Common myeloid progenitor, CD34-positive (primary cell): ENCODE results near the gene TXLNG. TPM values are rescaled to one million over a fixed set of nuclear protein-coding genes. Genes with fewer than 3 reads are reported as not detected.
A peak's percentile ranks its signal among the peaks of the same experiment; 100 is the strongest.

Experiments
- CTCF ChIA-PET: fragments of 350-600 bp; sonication (Branson Sonifier 250); formaldehyde crosslinking; loops from one replicate; lab custom pipeline; 2021; ENCODE audit warnings: antibody characterized with exemption; lab: Charles Lee
- POLR2A ChIA-PET: fragments of 350-600 bp; sonication (Branson Sonifier 250); formaldehyde crosslinking; loops from one replicate; lab custom pipeline; 2021; ENCODE audit warnings: antibody characterized with exemption; lab: Charles Lee
- DNase-seq, 3 donors: peaks; one replicate each; pipeline versions ENCODE4 v3.0.0 to v3.0.0-alpha.2; 2013
- H3K27ac ChIP-seq, 2 experiments: 1 replicate in 1 of 2; 2 replicates in 1 of 2; pipeline ENCODE4 v1.7.0; 2013; ENCODE audit warnings: inconsistent platforms in 2 of 2, low read length in 2 of 2, mild to moderate bottlenecking in 2 of 2, low read depth in 1 of 2, moderate library complexity in 1 of 2; ENCODE audit not compliant: severe bottlenecking in 2 of 2, insufficient read depth in 1 of 2, poor library complexity in 1 of 2
- H3K27me3 ChIP-seq, 5 experiments: replicated peaks in 2 of 5; 1 replicate in 3 of 5; 2 replicates in 2 of 5; pipeline versions ENCODE4 v1.6.1 to v1.7.0; 2013; ENCODE audit warnings: low read length in 4 of 5, mild to moderate bottlenecking in 2 of 5, moderate library complexity in 2 of 5, inconsistent platforms in 1 of 5; ENCODE audit not compliant: insufficient read depth in 5 of 5, control insufficient read depth in 4 of 5
- H3K36me3 ChIP-seq, 4 experiments: 1 replicate in 2 of 4; 2 replicates in 2 of 4; pipeline versions ENCODE4 v1.6.1 to v1.7.0; 2013; ENCODE audit warnings: low read length in 3 of 4, control low read depth in 1 of 4, mild to moderate bottlenecking in 1 of 4; ENCODE audit not compliant: control insufficient read depth in 4 of 4, insufficient read depth in 4 of 4
- H3K4me1 ChIP-seq, 4 experiments: 1 replicate in 3 of 4; 2 replicates in 1 of 4; pipeline versions ENCODE4 v1.6.1 to v1.7.1; 2013; ENCODE audit warnings: low read length in 3 of 4, mild to moderate bottlenecking in 3 of 4, control low read depth in 1 of 4, inconsistent platforms in 1 of 4, moderate library complexity in 1 of 4; ENCODE audit not compliant: control insufficient read depth in 4 of 4, insufficient read depth in 4 of 4; ENCODE audit errors: control extremely low read depth in 1 of 4
- H3K4me3 ChIP-seq, 7 experiments: 1 replicate in 4 of 7; 2 replicates in 3 of 7; pipeline versions ENCODE4 v1.5.1 to v1.7.0; 2013; ENCODE audit warnings: mild to moderate bottlenecking in 7 of 7, low read length in 6 of 7, moderate library complexity in 6 of 7, inconsistent platforms in 2 of 7, low read depth in 2 of 7, control low read depth in 1 of 7; ENCODE audit not compliant: insufficient read depth in 4 of 7, control insufficient read depth in 1 of 7; ENCODE audit errors: extremely low read depth in 1 of 7
- H3K9me3 ChIP-seq, 5 experiments: 1 replicate in 4 of 5; 2 replicates in 1 of 5; pipeline versions ENCODE4 v1.6.1 to v1.7.1; 2013; ENCODE audit warnings: low read length in 4 of 5, mild to moderate bottlenecking in 2 of 5, inconsistent platforms in 1 of 5, low read depth in 1 of 5, moderate library complexity in 1 of 5; ENCODE audit not compliant: control insufficient read depth in 4 of 5, insufficient read depth in 2 of 5; ENCODE audit errors: control extremely low read depth in 1 of 5
- WGBS: methylation state at CpG from one replicate; pipeline ENCODE4 v1.1.5; 2013; ENCODE audit not compliant: insufficient coverage; 5-methylcytosine and 5-hydroxymethylcytosine counted together
- polyA plus RNA-seq: library from polyadenylated mRNA; unstranded; fragments of 120-200 nt; gene quantifications from one replicate; pipeline ENCODE4 v1.2.1, GENCODE V29; 2013

Gene TXLNG
- 16.0 TPM for polyA plus RNA-seq

DNA sequence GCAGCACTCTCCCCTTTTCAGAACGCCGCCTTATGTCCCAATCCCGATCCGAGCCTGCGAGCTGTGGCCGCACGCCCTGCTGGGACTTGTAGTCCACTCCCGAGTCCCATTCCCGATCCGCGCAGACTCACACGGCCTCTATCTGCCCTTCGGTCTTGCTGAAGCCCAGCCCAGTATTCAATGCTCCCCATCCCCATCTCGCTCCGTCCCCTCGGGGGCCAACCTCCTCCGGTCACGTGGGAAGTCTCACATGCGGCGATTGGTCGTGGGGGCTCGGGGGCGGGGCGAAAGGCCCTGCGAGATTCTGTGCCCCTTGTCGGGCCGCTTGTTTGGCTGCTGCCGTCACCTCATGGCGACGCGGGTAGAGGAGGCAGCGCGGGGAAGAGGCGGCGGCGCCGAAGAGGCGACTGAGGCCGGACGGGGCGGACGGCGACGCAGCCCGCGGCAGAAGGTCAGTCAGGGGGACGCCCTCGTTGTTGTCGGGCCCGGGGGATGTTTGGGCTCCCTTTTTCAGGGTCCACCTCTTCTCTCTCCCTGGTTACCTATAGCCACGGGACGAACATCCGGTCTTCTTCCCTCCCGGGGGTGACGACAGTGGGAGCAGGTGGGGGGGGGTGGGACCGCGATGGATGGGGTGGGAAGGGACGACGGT lies at the start of gene TXLNG:
Gene TXLNG (plus strand): TSS at position 328 of the 652 bp plus-strand sequence. CDS start 22 bp downstream, at position 350.
- peaks cover 0 to 19% (median 0%) of the 10 kb centered on the region in 5 experiments for H3K27me3 ChIP-seq
- H3K36me3 ChIP-seq: peaks cover 0 to 6% (median 1%) of the 10 kb centered on the region in 4 experiments
- DNase-seq: peak; percentile 97 to 100 (median 100)
- 0% methylated on average over 46 of the region's 59 CpGs for WGBS
- ChIA-PET CTCF (no interaction called here), POLR2A (interaction anchor here (0.6 to 1.0 kb wide), 3 partner anchors 23 to 958 kb away, joined by 3 to 4 read pairs (median 3); no protein-coding TSS in a partner anchor)
- peaks cover 0 to 19% (median 9%) of the 10 kb centered on the region in 4 experiments for H3K4me1 ChIP-seq
- no peaks in the 10 kb centered on the region for H3K9me3 ChIP-seq
- peak within 1 kb of the TSS; percentile 61 to 70 for H3K27ac ChIP-seq
- H3K4me3 ChIP-seq: peak within 1 kb of the TSS; percentile 55 to 94 (median 87)

GRCh38 chrX:16737024-16737423 lies 49.2 kb upstream of the TXLNG start:
- 88% methylated on average over 3 of the region's 5 CpGs for WGBS
- no peaks in the 10 kb centered on the region for H3K4me1 ChIP-seq
- POLR2A ChIA-PET: no interaction called here
- no peak overlapping the region for H3K27ac ChIP-seq
- no peaks in the 10 kb centered on the region for H3K9me3 ChIP-seq
- CTCF ChIA-PET: no interaction called here
- H3K4me3 ChIP-seq: no peak overlapping the region
- no peak for DNase-seq
- peaks cover 0 to 8% (median 0%) of the 10 kb centered on the region in 5 experiments for H3K27me3 ChIP-seq
- peaks cover 0 to 21% (median 3%) of the 10 kb centered on the region in 4 experiments for H3K36me3 ChIP-seq

- no peak for DNase-seq
- POLR2A ChIA-PET: no interaction called here
These were observed 46.7 kb upstream of the TXLNG start for GRCh38 chrX:16739574-16739973.

GRCh38 chrX:16743604-16744325 lies 42.5 kb upstream of the TXLNG start:
- Histone ChIP-seq H3K27ac (no peak overlapping the region), H3K4me1 (no peaks in the 10 kb centered on the region), H3K36me3 (peaks cover 4 to 30% (median 15%) of the 10 kb centered on the region in 4 experiments), H3K9me3 (no peaks in the 10 kb centered on the region), H3K27me3 (peaks cover 0 to 16% (median 0%) of the 10 kb centered on the region in 5 experiments), H3K4me3 (no peak overlapping the region)
- 95% methylated on average over 11 of the region's 12 CpGs for WGBS
- POLR2A ChIA-PET: no interaction called here
- DNase-seq: no peak
- CTCF ChIA-PET: interaction anchor here (1.3 to 1.7 kb wide), 2 partner anchors 13 to 16 kb away, joined by 4 read pairs; no protein-coding TSS in a partner anchor

More at GRCh38 chrX:16739574-16739973, 46.7 kb upstream of the TXLNG start:
- Histone ChIP-seq H3K9me3 (no peaks in the 10 kb centered on the region), H3K36me3 (peaks cover 4 to 30% (median 10%) of the 10 kb centered on the region in 4 experiments), H3K4me3 (no peak overlapping the region), H3K27ac (no peak overlapping the region), H3K27me3 (peaks cover 0 to 10% (median 0%) of the 10 kb centered on the region in 5 experiments), H3K4me1 (no peaks in the 10 kb centered on the region)
- WGBS: 78% methylated on average over 5 of the region's 6 CpGs
- CTCF ChIA-PET: no interaction called here

DNA sequence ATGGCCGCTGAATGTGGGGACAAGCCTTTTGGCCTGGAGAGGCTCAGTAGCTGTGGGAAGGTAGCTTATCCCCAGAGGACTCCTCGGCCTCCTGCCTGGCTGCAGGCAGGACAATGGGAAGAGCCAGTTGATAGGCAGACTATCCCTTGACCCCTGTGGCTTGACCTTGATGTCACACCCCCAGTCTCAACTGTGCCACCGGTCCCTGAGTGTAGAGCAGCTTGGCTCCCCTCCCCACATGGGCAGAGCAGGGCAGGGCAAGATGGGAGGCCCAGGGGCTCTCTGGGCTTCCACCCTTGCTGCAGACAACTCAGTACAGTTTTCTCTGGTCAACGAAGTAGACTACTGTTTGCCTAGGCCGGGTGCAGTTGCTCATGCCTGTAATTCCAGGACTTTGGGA lies 41.2 kb upstream of the TXLNG start:
- 98% methylated on average over 5 of the region's 5 CpGs for WGBS
- CTCF ChIA-PET: interaction anchor here (0.5 to 1.7 kb wide), 3 partner anchors 14 to 44 kb away, joined by 4 read pairs; no protein-coding TSS in a partner anchor
- H3K36me3 ChIP-seq: peaks cover 4 to 35% (median 15%) of the 10 kb centered on the region in 4 experiments
- no peaks in the 10 kb centered on the region for H3K4me1 ChIP-seq
- H3K4me3 ChIP-seq: no peak overlapping the region
- peaks cover 0 to 11% (median 0%) of the 10 kb centered on the region in 5 experiments for H3K27me3 ChIP-seq
- no peaks in the 10 kb centered on the region for H3K9me3 ChIP-seq
- no peak overlapping the region for H3K27ac ChIP-seq
- no peak for DNase-seq
- POLR2A ChIA-PET: no interaction called here

DNA sequence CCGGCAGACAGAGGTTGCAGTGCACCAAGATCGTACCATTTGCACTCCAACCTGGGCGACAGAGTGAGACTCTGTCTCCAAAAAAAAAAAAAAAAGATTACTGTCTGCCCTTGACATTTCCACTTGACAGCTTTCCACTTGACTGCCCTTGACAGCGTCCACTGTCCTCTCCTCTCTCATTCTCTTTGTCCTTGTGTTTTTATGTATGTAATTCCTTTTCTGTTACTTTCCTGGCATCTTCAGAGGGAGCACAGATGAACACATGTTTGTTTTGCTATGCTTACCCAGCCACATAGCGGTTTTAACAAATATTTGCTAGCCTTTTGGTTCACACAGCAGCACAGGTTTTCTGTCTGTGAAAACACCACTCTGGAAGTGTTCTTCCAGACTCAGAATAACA lies 40.6 kb upstream of the TXLNG start:
- H3K27ac ChIP-seq: no peak overlapping the region
- no peak for DNase-seq
- no peaks in the 10 kb centered on the region for H3K9me3 ChIP-seq
- no peaks in the 10 kb centered on the region for H3K4me1 ChIP-seq
- ChIA-PET CTCF (interaction anchor here (0.5 to 1.7 kb wide), 2 partner anchors 14 to 43 kb away, joined by 4 read pairs; no protein-coding TSS in a partner anchor), POLR2A (no interaction called here)
- WGBS: 96% methylated on average over 3 of the region's 5 CpGs
- H3K27me3 ChIP-seq: peaks cover 0 to 17% (median 0%) of the 10 kb centered on the region in 5 experiments
- H3K36me3 ChIP-seq: peaks cover 7 to 39% (median 15%) of the 10 kb centered on the region in 4 experiments
- H3K4me3 ChIP-seq: no peak overlapping the region
